Ramos (cell line): Measurements from ENCODE around the gene PSORS1C2.
"Not testable (repeated sequence)": the region's sequence is repeated elsewhere in the genome, so short reads cannot be mapped to it uniquely, and the experiment has no call there.

Experiments
- in situ Hi-C: fragments of 300-500 bp; cut with MboI; formaldehyde crosslinking; loops from one replicate; pipeline ENCODE4 v1.14.3; 2022; ENCODE audit warnings: low sequenced_read_pairs; ENCODE audit not compliant: unreplicated experiment

Gene PSORS1C2

DNA sequence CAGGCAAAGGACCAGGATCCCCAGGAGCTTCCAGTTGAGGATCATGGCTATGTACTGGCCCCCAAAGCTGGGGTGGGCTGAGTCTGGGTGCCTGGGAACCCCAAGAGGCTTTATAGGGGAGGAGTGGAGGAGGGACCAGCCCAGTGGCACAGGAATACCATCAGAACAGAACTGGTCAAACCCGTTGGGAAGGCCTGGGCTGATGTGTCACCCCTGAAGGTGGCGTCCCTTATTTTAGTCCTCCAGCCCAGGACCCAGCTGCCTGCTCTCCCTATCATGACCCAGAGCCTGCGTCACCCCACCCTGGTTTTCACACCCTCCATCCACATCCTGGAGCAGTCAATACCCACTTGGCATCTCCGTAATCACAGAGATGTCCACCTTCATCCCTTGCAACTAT is at the start of gene PSORS1C2:
Gene PSORS1C2 (minus strand): TSS at position 85 of the 400 bp plus-strand sequence. CDS start 40 bp downstream, at position 45.
- in situ Hi-C loops: loop anchor here (5.0 kb wide), 2 partner anchors 53 to 228 kb away; no protein-coding TSS in a partner anchor

DNA sequence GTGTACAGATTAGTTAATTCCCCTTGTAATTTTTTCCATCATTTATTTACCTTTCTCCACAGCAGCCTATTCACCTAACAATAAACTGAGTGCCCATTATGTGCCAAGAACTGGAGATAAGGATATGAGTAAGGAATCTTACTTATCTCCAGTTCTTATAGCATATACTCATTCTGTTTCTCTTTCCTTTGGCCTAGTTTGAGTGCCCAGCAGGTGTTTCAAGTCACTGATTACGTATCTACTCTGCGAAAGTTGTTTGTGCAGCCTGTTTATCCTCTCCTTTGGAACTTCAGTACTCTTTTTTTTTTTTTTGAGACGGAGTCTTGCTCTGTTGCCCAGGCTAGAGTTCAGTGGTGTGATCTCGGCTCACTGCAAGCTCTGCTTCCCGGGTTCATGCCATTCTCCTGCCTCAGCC is 48.9 kb upstream of the PSORS1C2 start:
- in situ Hi-C loops: no loop called here

DNA sequence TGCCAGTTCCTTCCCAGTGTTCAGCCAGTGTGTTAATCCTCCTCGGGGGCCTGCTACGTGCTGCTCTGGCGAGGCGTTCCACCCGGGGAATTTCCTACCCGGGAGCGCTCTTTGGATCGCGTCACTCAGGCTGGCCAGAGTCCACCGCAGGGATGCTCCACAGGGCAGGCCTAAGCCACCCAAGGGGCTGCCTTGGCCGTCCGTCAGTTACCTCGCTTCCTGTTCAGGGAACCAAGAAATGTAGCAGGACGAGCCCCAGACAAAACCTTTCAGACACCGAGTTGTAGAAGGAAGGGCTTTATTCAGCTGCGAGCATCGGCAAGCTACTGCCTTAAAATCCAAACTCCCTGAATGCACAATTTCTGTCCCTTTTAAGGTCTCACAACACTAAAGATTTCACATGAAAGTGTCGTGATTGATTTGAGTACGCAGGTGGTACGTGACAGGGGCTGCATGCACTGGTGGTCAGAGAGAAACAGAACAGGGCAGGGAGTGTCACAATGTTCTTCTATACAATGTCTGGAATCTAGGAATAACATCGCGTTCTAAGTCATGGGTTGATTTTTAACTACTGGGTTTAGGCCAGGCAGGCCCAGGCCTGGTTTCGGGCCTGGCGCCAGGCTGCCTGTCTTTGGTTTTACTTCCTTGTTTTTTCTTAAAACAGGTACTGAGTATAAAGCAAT is 47.3 kb upstream of the PSORS1C2 start:
- in situ Hi-C loops: no loop called here

DNA sequence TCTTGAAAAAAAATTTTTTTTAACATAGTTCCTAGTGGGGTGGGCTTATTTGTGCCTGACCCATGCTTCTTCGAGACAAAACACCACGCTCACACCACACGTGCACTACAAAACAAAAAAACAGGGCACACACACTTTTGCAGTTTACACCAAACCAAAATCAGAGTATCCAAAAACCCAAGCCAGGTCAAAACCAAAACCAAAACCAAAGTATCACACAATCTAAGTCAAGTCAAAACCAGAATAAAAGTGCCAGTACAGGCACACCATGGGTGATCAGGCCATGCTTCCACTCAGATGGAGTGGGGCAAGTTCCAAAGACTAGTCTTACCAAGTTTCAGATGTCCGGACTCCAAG is 46.8 kb upstream of the PSORS1C2 start:
- in situ Hi-C loops: not testable (repeated sequence)

DNA sequence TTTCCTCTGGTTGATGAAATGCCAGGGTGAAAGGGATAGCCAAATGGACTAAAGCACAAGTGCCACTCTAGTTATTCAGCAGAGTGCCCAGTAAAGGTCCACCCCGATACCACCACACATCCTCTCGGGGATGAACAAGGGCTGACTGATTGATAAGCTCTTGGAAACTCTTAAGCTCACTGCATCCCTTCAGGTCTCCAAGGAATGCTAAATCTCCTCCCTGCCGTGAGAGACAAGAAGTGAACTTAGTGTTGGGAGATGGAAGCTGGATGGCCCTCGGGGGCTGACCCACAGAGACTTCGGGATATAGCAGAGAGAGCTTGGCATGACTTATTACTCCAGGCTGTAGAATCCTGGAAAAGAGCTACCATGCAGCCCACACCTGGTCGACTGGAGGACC is 45.0 kb upstream of the PSORS1C2 start:
- in situ Hi-C loops: not testable (repeated sequence)

DNA sequence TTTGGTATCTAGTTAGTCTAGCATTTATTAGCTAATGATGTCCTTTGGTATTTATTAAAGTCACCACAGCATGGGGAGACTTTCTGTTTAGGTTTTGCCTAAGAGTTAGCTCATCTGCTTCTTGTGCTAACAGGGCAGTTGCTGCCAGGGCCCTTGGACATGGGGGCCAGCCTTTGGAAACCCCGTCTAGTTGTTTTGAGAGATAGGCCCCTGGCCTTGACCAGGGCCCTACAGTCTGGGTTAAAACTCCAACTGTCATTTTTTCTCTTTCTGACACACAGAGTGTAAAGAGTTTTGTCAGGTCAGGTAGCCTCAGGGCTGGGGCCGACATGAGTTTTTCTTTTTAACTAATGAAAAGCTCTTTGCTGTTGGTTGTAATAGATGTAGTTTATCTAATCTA is 44.4 kb upstream of the PSORS1C2 start:
- in situ Hi-C loops: not testable (repeated sequence)

DNA sequence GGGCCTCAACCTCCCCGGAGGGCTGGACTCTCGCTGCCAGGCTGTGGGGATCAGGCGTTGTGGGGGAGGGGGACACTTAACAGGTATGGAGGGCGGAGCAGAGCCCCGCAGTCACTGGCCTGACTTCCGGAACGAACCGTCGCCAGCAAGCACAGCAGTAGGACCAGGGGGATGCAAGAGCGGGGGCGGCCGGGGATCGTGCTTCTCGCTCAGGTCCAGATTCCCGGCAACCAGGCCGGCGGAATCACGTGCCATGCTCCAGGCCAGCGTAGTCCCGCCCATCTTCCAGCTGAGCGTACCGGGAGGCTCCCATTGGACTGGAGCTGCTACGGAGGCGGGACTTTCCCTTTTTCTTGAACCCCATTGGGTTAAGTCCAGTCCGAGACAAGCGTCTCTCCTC is 41.6 kb upstream of the PSORS1C2 start:
- in situ Hi-C loops: no loop called here

DNA sequence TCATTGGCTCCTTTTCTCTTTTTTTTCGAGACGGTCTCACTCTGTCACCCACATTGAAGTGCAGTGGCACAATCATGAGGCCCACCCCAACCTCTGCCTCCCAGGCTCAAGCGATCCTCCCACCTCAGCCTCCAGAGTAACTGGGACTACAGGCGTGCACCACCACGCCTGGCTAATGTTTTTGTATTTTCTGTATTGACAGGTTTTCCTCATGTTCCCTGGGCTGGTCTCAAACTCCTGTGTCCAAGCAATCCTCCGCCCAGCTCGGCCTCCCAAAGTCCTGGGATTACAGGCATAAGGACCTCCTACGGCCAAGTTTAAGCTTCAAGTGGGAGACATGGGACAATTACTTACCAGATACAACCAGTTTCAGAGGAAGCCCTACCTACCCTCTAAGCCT is 41.0 kb upstream of the PSORS1C2 start:
- in situ Hi-C loops: no loop called here

DNA sequence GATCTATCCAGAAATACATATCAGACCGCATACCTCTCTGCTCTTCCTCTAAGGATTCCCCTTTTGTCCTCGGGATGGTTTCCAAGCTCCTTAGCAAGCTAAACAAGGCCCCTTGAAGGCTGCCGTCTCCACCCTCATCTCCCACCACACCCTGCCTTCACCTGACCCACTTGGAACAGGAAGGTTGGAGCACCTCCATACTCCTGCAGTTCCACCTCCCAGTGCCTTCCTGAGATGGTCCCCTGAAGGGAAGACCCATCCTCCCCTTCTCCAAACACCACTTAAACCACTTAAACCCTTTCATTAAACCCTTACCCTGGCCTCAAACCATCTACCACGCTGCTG is 40.1 kb upstream of the PSORS1C2 start:
- in situ Hi-C loops: no loop called here

DNA sequence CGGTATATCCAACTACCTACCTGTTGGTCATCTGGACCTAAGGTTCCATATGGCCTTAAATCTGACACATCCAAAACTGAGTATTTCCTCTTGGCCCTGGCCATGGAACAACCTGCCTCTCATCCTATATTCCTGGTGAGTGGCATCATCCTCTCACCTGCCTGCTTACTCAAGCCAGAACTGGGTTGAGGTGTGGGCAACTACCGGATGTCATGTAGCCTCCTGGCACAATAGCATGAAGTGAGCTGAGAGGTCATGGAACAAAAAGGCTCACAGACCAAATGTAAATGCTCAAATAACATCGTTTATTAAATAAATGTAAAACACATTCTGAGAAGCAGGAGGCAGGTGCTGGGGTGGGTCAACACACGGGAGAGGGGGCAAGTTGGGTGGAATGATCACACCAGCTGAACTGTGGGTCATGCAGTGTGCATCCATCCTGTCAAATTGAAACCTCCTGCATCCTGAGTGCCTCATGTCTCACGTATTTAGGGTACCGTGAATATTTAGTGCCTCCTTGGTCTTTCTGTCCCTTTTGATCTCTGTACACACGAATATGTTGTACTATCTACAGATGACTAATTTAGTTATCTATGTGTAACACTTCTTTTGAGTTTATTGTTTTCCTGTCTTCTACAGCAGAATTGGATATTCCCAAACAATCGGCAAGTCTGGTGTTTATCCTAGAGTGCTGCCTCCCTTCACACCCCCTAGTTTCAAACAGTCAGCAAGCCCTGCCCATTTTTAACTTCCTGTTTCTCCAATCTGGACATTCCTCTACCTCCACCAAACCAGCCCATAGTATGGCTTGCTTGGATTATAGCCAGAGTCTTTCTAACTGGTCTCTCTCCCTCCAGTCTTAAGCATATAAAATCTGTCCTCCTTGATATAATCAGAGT is 39.5 kb upstream of the PSORS1C2 start:
- in situ Hi-C loops: no loop called here

DNA sequence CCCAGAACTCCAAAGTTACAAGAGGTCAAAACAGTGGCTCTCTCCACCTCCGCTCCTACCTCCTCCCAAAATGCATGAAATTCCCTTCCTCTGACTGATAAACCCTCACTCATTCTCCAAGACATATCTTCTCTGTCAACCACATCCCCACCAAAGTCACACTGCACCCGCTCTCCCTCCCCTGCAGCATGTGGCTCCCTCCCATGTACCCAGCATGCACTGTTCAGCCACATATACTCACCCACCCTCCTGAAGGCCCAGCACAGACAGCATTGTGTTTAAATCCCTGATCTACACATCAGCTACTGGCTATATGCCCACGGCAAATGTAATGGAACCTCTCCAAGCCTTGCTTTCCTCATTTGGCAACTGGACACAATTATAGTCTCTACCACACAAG is 37.1 kb upstream of the PSORS1C2 start:
- in situ Hi-C loops: no loop called here

DNA sequence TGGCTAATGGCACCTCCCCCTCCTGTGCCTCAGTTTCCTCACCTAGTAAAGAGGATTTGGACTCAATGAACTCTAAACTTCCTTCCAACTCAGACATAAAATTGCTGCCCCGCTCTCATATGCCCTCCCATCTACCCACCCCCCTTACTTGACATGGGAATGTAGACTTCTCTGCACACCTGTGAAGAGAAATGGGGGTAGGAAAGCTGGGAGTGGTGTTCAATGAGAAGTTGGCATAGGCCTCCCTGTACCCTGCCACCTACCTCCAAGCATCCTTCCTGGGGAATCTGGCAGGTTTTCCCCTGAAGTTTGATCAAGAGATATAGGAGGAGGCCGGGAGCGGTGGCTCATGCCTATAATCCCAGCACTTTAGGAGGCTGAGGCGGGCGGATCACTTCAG is 35.5 kb upstream of the PSORS1C2 start:
- in situ Hi-C loops: no loop called here

DNA sequence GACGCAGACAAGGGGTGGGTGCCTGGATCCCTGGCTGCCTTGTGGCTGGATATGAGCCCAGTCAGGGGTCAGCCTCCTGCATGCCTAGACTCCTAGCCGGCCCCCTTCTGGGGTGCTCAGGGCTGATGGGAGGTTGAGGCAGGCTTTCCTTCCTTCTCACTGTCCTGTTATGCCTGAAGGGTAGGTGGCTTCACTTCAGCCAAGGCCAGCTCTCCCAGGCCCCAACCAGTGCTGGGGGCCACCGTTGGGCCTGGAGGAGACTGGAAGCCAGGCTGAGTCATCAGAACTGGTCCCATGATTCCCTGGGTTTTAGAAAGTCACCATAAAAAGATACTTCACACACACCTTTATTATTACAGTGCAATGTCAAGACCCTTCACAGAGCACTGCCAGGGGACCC is 34.5 kb upstream of the PSORS1C2 start:
- in situ Hi-C loops: no loop called here

DNA sequence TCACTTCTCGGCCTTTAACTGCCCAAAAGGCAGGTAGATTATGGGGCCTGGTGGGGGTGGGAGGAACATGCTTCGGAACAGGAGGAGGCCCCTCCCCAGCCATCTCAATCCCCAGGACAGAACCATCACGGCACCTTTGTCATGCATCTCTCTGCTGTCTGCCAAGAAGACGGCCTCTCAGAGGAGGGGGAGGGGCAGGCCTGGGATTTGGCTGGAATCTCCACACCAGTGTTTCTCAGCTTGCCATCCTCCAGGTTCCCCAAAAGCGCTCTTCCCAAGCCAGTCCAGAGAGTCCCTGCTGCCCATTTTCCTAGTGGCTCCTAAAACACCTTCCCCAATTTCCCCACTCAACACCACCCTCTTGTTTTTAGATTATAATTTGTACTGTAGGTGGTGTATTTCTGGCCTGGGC is 34.1 kb upstream of the PSORS1C2 start:
- in situ Hi-C loops: no loop called here

DNA sequence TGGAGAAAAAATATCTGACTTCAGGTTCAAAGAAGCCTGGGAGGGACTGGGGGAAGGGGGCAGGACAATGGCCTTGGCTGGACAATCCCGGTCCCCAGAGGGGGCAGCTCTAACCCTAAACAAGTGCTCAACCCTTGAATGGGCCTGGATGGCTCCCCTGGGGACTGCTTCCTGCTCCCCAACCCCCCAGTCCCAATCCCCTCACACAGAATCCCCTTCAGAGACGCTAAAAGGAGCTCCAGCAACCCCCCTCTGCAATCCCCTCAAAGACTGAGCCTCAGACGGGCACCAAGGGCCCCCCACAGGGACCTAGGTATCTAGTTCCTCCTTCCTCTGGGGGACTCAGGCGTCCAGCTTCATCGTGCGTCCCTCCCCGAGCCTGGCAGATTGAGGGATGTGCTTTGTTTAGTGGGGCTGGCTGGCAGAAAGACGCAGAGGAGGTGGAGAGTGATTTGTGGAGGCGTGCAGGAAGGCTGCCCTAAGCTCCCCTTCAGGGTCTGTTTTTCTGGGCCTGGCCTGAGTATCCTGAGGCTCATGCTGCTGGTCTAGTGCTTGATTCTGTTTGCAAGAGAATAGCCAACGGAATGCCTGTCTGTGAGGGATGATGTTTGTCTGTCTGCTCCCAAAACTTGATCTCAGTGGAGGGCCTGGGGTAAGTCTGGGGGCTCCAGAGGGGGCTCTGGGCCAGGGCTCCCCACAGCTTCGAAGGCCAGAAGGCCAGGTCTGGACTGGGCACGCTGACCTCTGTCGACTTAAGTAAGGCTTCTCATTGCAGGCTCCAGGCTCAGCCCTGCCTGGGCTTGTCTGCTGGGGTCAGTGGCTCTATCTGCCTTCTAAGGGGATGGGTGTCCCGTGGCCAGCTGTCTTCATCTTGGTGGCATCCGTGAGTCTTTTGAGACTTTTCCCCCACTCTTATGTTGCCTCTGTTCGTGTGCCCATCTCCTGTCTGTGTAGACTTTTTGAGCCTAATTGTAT is 33.4 kb upstream of the PSORS1C2 start:
- in situ Hi-C loops: no loop called here

DNA sequence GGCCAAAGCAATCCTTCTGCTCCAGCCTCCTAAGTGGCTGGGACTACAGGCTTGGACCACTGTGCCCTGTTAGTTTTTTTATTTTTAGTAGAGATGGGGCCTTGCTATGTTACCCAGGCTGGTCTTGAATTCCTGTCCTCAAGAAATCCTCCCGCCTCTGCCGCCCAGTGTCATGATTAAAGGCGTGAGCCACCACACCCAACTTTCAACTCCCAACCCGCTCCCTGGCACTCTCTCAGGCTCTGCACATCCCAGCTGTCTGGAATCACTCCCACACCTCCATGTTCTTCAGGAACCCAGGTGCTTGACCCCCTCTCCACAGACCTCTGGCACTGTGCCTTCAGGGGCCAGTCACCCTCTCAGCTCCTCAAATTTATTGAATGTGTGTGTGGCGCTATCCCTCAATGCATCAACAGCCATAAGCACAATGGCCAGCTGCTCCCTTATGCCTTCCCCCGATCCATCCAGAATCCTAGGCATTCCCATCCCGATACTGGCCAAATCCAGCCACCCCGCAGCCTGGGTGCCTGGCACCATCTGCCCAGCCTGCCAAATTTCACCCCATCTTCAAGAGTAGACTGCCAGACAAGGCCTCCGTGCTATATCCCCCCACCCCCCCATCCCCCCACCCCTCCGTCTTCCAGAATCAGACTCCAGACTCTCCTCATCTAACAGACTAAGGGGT is 32.3 kb upstream of the PSORS1C2 start:
- in situ Hi-C loops: no loop called here

DNA sequence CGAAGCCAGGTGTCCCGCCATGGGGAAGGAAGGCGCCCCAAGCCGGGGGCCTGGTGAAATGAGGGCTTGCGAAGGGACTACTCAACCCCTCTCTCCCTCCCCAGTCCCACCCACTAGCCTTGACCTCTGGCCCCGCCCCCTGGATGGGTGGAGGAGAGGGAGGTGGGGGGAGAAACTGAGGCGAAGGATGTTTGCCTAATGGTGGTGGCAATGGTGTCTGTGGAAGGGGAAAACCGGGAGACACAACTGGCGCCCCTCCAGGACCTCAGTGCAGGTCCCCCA is 31.7 kb upstream of the PSORS1C2 start, which contains the start of gene POU5F1:
Gene POU5F1 (minus strand): TSS at position 83 of the 282 bp plus-strand sequence. CDS start 62 bp downstream, at position 21.
- in situ Hi-C loops: no loop called here

DNA sequence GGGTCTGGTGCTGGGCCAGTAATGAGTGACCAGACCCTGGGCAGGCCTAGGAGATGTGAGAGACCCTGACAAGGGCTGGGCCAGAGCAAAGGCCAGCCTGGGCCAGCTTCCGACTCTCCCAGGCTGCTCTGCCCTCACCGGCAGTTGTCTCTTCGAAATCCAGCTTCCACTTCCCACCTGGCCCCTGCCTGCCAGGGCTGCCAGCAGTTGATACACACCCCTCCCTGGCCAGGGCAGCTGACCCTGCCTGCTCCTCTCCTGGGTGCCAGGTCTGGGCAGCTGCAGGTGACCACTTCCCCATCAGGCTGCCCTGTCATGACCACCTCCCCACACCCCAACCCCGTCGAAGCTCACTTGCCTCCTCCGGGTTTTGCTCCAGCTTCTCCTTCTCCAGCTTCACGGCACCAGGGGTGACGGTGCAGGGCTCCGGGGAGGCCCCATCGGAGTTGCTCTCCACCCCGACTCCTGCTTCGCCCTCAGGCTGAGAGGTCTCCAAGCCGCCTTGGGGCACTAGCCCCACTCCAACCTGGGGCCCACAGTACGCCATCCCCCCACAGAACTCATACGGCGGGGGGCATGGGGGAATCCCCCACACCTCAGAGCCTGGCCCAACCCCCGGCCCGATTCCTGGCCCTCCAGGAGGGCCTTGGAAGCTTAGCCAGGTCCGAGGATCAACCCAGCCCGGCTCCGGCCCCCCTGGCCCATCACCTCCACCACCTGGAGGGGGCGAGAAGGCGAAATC is 31.2 kb upstream of the PSORS1C2 start:
- in situ Hi-C loops: not testable (repeated sequence)

DNA sequence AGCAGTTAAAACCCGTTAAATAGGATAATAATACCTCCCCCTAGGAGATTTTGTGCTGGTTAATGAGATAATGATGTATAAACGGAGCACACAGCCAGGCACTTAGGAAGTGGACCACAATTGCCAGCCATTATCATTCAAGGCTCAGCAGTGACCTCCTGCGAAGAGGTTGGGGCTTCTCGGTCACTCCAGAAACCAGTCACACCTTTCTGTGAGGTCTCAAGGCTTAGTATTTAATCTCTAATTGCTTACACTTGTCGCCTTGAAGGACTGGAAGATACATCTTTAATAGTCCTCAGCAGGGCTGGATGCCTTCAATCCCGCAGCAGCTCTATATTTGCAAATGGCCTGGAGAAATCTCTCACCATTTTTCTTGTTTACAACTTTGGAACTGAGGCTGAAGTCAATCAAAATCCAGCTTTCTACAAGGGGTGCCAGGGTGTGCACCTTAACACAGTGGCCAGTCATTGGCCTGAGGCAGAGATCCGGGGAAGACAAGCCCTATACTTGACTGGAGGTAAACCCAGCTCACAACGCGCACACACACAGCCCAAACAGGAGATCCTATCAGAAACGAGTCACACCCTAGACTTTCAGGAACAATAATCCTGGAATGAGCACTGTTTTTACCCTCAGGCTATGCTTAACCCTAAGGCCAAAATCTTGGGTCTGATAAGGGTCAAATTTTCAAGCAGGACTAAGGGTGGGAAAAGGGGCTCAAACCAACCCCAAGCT is 30.4 kb upstream of the PSORS1C2 start:
- in situ Hi-C loops: no loop called here
